Germinal center (tissue), 1 donor: Measurements from ENCODE around the gene TYW1.
"Not testable (repeated sequence)": the region's sequence is repeated elsewhere in the genome, so short reads cannot be mapped to it uniquely, and the experiment has no call there.

ENCODE experiments used
- DNase-seq: peaks from one replicate; pipeline ENCODE4 v3.0.0; 2012; ENCODE audit warnings: mixed read lengths, low spot score

Gene TYW1

DNA sequence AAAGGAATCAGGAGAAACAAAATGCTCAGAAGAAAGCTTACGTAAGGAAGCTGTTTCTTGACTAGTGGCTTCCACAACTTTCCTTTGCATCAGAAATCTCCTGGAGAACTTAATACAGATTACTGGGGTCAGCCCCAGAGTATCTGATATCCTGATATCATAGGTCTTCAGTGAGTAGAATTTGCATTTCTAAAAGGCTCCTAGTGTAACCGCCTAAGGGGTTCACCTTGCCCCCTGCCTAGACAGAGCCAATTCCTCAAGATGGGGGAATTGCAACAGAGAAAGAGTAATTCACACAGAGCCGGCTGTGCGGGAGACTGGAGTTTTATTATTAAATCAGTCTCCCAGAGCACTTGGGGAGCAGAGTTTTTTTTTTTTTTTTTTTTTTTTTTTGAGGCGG lies 251.7 kb downstream of the TYW1 start:
- DNase-seq = not testable (repeated sequence)

DNA sequence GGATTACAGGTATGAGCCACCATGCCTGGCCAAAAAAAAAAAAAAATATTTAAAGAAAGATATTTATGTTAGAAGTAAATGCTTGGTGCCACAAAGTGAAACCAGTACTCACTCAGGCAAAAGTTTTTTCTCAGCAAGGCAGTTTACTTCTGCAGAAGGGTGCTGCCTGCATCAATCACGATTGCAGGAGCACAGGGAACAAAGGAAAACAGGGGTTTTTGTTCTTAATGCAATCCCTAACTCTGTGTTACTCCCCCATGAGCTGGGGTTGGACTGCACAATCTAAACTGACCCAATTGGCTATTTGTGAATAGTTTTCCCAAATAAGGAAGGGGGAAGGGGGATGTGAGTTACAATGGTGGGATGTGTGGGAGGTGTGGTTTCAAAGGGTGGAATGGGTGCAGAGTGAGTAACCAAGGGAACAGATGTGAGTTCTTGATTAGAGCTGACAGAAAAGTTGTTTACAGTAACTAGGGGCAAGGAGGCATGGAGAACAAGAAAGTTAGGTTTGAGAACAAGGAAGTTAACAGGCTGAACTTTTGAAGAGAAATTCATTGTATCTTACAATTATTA lies 255.4 kb downstream of the TYW1 start:
- no peak for DNase-seq

GRCh38 chr7:67255076-67255475 lies 258.4 kb downstream of the TYW1 start:
- DNase-seq = not testable (repeated sequence)

- not testable (repeated sequence) for DNase-seq
Observed at GRCh38 chr7:67257779-67258178, 261.1 kb downstream of the TYW1 start.

DNA sequence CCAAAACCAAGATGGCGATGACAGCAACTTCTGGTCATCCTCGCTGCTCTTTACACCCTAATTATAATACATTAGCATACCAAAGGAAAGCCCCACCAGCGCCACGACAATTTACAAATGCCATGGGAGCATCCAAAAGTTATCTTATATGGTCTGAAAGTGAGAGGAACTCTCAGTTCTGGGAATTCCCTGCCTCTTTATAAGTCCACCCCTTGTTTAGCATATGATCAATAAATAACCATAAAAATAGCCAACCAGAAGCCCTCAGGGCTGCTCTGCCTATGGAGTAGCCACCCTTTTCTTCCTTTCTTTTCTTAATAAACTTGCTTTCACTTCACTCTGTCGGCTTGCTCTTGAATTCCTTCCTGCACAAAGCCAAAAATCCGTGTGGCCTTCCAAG lies 262.7 kb downstream of the TYW1 start:
- not testable (repeated sequence) for DNase-seq

DNA sequence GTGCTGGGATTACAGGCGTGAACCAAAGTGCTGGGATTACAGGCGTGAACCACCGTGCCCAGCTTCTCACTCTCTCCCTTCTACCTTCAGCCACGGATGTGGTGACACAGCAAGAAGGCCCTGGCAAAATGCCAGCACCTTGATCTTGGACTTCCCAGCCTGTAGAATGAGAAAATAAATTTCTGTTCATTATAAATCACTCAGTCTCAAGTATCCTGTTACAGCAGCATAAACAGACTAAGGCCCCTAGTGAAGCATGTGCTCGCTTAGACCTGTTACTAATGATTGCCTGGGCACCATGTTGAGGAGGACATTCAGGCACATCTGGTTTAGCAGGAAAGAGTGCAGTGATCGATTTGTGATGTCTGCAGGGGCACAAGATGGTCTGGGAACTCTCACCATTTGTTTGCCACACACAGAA lies 263.5 kb downstream of the TYW1 start:
- DNase-seq = not testable (repeated sequence)

DNA sequence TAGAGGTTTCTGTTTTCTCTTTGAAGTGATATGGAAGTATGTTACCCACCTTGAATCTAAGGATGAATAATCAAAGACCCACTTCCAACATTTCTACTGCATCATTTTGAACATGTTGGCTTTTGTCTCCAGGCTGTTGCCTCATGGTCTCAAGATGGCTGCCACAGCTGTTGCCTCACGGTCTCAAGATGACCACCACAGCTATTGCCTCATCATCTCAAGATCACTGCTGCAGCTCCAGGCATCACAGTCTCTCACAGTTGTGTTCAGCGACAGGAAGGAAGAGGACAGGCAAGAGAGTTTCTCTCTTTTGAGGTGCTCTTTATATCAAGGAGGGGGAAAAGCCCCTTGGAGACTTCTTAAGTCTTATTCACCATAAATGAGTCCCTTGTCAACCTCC lies 267.4 kb downstream of the TYW1 start:
- not testable (repeated sequence) for DNase-seq

- not testable (repeated sequence) for DNase-seq
Observed at GRCh38 chr7:67266070-67266469, 269.4 kb downstream of the TYW1 start.

DNA sequence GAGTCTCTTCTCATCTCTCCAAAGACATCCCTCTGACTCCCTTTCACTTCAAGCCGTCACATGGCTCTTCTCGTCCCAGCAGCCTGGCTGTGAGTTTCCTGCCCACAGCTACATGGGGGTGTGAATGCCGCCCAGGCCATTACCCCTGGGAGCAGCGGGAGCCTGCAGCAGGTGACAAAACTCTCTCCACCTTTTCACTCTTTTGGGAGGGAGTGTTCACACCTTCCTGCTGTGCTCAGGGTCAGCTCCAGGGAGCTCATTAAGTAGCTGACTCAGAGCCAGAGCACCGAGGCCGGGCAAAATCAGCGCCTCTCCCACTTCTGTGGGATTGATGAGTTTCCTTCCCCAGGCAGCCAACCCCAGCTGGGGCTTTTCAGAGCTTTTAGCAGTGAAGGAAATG lies 271.3 kb downstream of the TYW1 start:
- DNase-seq = no peak

GRCh38 chr7:67269916-67270315 lies 273.3 kb downstream of the TYW1 start:
- DNase-seq = not testable (repeated sequence)
